NT2/D1 (cell line): ENCODE data around the gene RIPK1.

Experiments
- SUZ12 ChIP-seq: IDR thresholded peaks from 2 replicates; pipeline ENCODE4 v1.6.1; 2011; ENCODE audit not compliant: insufficient read length, insufficient read depth; ENCODE audit errors: extremely low read depth
- YY1 ChIP-seq: IDR thresholded peaks from 2 replicates; pipeline ENCODE4 v1.6.1; 2011; ENCODE audit not compliant: insufficient read length, insufficient read depth
- ZNF274 ChIP-seq: IDR thresholded peaks from 2 replicates; pipeline ENCODE4 v1.6.1; 2011; ENCODE audit warnings: mild to moderate bottlenecking, low read depth, low read length

- TF ChIP-seq ZNF274 (no peak), SUZ12 (no peak), YY1 (no peak)
Measured at GRCh38 chr6:3033652-3034051, 34.6 kb upstream of the RIPK1 start.
